WTC11 (cell line): ENCODE results near the gene DCHS2. TPM values are rescaled to one million over a fixed set of nuclear protein-coding genes. Genes with fewer than 3 reads are reported as not detected.

ENCODE experiments used
- ATAC-seq: fragments of 200-7000 bp; cut with Tn5 transposase; 2 replicates; pipeline ENCODE4 v1.10.0; 2021; ENCODE audit warnings: mild to moderate bottlenecking, moderate library complexity
- CTCF ChIA-PET: fragments of 300-600 bp; sonication (Branson Sonifier 250); formaldehyde crosslinking; loops from one replicate; lab custom pipeline; 2021; ENCODE audit warnings: antibody characterized with exemption; lab: Charles Lee
- POLR2A ChIA-PET: fragments of 350-600 bp; sonication (Branson Sonifier 250); formaldehyde crosslinking; loops from one replicate; lab custom pipeline; 2021; ENCODE audit warnings: antibody characterized with exemption; lab: Charles Lee
- DNase-seq: peaks from one replicate; pipeline ENCODE4 v3.0.0; 2021; ENCODE audit warnings: low spot score
- H3K27ac Mint-ChIP-seq: 2 replicates; pipeline ENCODE4 v1.8.0; 2021; ENCODE audit warnings: mixed read lengths
- H3K27me3 Mint-ChIP-seq: 2 replicates; pipeline ENCODE4 v1.8.0; 2021; ENCODE audit warnings: low read depth, mild to moderate bottlenecking, moderate library complexity, mixed read lengths
- H3K36me3 Mint-ChIP-seq: 2 replicates; pipeline ENCODE4 v1.8.0; 2021; ENCODE audit warnings: mixed read lengths
- H3K4me1 Mint-ChIP-seq: 2 replicates; pipeline ENCODE4 v1.8.0; 2022; ENCODE audit warnings: mixed read lengths
- H3K4me3 Mint-ChIP-seq: 2 replicates; pipeline ENCODE4 v1.8.0; 2021; ENCODE audit warnings: mild to moderate bottlenecking, moderate library complexity, mixed read lengths
- H3K9me3 Mint-ChIP-seq: 2 replicates; pipeline ENCODE4 v1.8.0; 2021; ENCODE audit warnings: mixed read lengths
- EMX1 ChIP-seq: fragments of 250-450 bp; sonication (Bioruptor Pico); IDR thresholded peaks from 2 replicates; pipeline ENCODE4 v1.8.0; 2021; ENCODE audit warnings: mild to moderate bottlenecking
- ESRRA ChIP-seq: sonication (generic); formaldehyde crosslinking; IDR thresholded peaks from 2 replicates; pipeline ENCODE4 v1.8.1; 2022; ENCODE audit warnings: mild to moderate bottlenecking, missing genetic modification reagents, borderline replicate concordance
- GABPB1 ChIP-seq: sonication (generic); formaldehyde crosslinking; IDR thresholded peaks from 2 replicates; pipeline ENCODE4 v1.8.1; 2023; ENCODE audit warnings: mild to moderate bottlenecking, missing genetic modification reagents
- JAZF1 ChIP-seq: fragments of 250-450 bp; sonication (Bioruptor Pico); IDR thresholded peaks from 2 replicates; pipeline ENCODE4 v1.9.0; 2021; ENCODE audit warnings: moderate library complexity, mild to moderate bottlenecking, inconsistent platforms
- JUN ChIP-seq: sonication (generic); formaldehyde crosslinking; IDR thresholded peaks from 2 replicates; pipeline ENCODE4 v1.8.0; 2023; ENCODE audit warnings: mild to moderate bottlenecking, missing genetic modification reagents
- NFYB ChIP-seq: sonication (generic); formaldehyde crosslinking; conservative IDR thresholded peaks from 2 replicates; pipeline ENCODE4 v1.8.0; 2022; ENCODE audit warnings: low read depth, missing genetic modification reagents
- NR2C2 ChIP-seq: sonication (generic); formaldehyde crosslinking; IDR thresholded peaks from 2 replicates; pipeline ENCODE4 v1.8.0; 2022; ENCODE audit warnings: mild to moderate bottlenecking, missing genetic modification reagents
- SMAD3 ChIP-seq: sonication (generic); formaldehyde crosslinking; IDR thresholded peaks from 2 replicates; pipeline ENCODE4 v1.8.0; 2022; ENCODE audit warnings: missing genetic modification reagents, mild to moderate bottlenecking, borderline replicate concordance
- TEAD1 ChIP-seq: sonication (generic); formaldehyde crosslinking; IDR thresholded peaks from 2 replicates; pipeline ENCODE4 v1.8.0; 2022; ENCODE audit warnings: mild to moderate bottlenecking, missing genetic modification reagents
- TEAD4 ChIP-seq: sonication (generic); formaldehyde crosslinking; IDR thresholded peaks from 2 replicates; pipeline ENCODE4 v1.8.0; 2022; ENCODE audit warnings: mild to moderate bottlenecking, missing genetic modification reagents
- TP53 ChIP-seq: sonication (generic); formaldehyde crosslinking; IDR thresholded peaks from 2 replicates; pipeline ENCODE4 v1.8.1; 2023; ENCODE audit warnings: mild to moderate bottlenecking, missing genetic modification reagents
- total RNA-seq: library from RNA; stranded (reverse); gene quantifications from 3 replicates; pipeline ENCODE4 v1.2.3, GENCODE V29; 2021
- TF ChIP-seq, protein P1 (sequence below): sonication (generic); formaldehyde crosslinking; IDR thresholded peaks from 2 replicates; pipeline ENCODE4 v1.8.1; 2022; ENCODE audit warnings: mild to moderate bottlenecking, moderate library complexity, missing genetic modification reagents
- TF ChIP-seq, protein P2 (sequence below): sonication (generic); formaldehyde crosslinking; conservative IDR thresholded peaks from 2 replicates; pipeline ENCODE4 v1.8.1; 2023; ENCODE audit warnings: mild to moderate bottlenecking, low read depth, missing genetic modification reagents, moderate library complexity
- TF ChIP-seq, protein P3 (sequence below): fragments of 250-450 bp; sonication (Bioruptor Pico); IDR thresholded peaks from 2 replicates; pipeline ENCODE4 v1.9.0; 2021; ENCODE audit warnings: mild to moderate bottlenecking
- TF ChIP-seq, protein P4 (sequence below): fragments of 250-450 bp; sonication (Bioruptor Pico); IDR thresholded peaks from 2 replicates; pipeline ENCODE4 v2.1.2; 2022; ENCODE audit warnings: mild to moderate bottlenecking, moderate library complexity
- TF ChIP-seq, protein P5 (sequence below): sonication (generic); formaldehyde crosslinking; IDR thresholded peaks from 2 replicates; pipeline ENCODE4 v1.8.1; 2022; ENCODE audit warnings: missing genetic modification reagents, borderline replicate concordance
- TF ChIP-seq, protein P6 (sequence below): sonication (generic); formaldehyde crosslinking; IDR thresholded peaks from 2 replicates; pipeline ENCODE4 v1.8.1; 2023; ENCODE audit warnings: mild to moderate bottlenecking, missing genetic modification reagents, borderline replicate concordance

Gene DCHS2
- total RNA-seq, 1 experiment from 2014 or later, result 1.3 TPM

DNA sequence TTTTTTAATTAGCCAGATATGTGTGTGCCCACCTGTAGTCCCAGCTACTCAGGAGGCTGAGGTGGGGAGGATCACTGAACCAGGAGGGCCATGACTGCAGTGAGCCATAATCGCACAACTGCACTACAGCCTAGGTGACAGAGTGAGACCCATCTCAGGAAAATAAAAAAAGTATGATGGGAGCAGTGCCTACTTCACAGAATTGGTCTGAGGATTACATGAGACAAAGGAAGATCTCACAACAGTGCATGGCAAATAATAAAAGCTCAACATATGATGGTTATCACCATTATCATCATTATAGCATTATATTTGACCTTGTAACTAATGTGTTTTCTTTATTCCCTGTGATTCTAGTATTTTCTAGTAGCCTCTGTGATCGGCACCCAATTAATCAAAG, 19.9 kb upstream of the DCHS2 start:
- Mint-ChIP-seq H3K4me1 (peaks cover 25% of the 10 kb centered on the region), H3K27ac (no peak overlapping the region), H3K9me3 (peaks cover 13% of the 10 kb centered on the region), H3K36me3 (no peaks in the 10 kb centered on the region), H3K4me3 (no peak overlapping the region)
- POLR2A ChIA-PET, result no interaction called here
- no peak for DNase-seq
- CTCF ChIA-PET, result no interaction called here
- no peak for ATAC-seq
- TF ChIP-seq JUN (CRISPR knock-in tag) (no peak), TP53 (CRISPR knock-in tag) (no peak), NR2C2 (no peak), TEAD1 (CRISPR knock-in tag) (no peak), ESRRA (no peak), EMX1 (no peak), SMAD3 (CRISPR knock-in tag) (no peak), GABPB1 (no peak), JAZF1 (CRISPR knock-in tag) (no peak), NFYB (no peak), TEAD4 (CRISPR knock-in tag) (no peak)
- TF ChIP-seq, protein P1, sequence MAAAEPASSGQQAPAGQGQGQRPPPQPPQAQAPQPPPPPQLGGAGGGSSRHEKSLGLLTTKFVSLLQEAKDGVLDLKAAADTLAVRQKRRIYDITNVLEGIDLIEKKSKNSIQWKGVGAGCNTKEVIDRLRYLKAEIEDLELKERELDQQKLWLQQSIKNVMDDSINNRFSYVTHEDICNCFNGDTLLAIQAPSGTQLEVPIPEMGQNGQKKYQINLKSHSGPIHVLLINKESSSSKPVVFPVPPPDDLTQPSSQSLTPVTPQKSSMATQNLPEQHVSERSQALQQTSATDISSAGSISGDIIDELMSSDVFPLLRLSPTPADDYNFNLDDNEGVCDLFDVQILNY, result no peak
- TF ChIP-seq, protein P2, sequence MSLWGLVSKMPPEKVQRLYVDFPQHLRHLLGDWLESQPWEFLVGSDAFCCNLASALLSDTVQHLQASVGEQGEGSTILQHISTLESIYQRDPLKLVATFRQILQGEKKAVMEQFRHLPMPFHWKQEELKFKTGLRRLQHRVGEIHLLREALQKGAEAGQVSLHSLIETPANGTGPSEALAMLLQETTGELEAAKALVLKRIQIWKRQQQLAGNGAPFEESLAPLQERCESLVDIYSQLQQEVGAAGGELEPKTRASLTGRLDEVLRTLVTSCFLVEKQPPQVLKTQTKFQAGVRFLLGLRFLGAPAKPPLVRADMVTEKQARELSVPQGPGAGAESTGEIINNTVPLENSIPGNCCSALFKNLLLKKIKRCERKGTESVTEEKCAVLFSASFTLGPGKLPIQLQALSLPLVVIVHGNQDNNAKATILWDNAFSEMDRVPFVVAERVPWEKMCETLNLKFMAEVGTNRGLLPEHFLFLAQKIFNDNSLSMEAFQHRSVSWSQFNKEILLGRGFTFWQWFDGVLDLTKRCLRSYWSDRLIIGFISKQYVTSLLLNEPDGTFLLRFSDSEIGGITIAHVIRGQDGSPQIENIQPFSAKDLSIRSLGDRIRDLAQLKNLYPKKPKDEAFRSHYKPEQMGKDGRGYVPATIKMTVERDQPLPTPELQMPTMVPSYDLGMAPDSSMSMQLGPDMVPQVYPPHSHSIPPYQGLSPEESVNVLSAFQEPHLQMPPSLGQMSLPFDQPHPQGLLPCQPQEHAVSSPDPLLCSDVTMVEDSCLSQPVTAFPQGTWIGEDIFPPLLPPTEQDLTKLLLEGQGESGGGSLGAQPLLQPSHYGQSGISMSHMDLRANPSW, result no peak
- TF ChIP-seq, protein P3, sequence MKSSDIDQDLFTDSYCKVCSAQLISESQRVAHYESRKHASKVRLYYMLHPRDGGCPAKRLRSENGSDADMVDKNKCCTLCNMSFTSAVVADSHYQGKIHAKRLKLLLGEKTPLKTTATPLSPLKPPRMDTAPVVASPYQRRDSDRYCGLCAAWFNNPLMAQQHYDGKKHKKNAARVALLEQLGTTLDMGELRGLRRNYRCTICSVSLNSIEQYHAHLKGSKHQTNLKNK, result no peak
- TF ChIP-seq, protein P4, sequence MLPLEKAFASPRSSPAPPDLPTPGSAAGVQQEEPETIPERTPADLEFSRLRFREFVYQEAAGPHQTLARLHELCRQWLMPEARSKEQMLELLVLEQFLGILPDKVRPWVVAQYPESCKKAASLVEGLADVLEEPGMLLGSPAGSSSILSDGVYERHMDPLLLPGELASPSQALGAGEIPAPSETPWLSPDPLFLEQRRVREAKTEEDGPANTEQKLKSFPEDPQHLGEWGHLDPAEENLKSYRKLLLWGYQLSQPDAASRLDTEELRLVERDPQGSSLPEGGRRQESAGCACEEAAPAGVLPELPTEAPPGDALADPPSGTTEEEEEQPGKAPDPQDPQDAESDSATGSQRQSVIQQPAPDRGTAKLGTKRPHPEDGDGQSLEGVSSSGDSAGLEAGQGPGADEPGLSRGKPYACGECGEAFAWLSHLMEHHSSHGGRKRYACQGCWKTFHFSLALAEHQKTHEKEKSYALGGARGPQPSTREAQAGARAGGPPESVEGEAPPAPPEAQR (CRISPR knock-in tag), result no peak
- TF ChIP-seq, protein P5, sequence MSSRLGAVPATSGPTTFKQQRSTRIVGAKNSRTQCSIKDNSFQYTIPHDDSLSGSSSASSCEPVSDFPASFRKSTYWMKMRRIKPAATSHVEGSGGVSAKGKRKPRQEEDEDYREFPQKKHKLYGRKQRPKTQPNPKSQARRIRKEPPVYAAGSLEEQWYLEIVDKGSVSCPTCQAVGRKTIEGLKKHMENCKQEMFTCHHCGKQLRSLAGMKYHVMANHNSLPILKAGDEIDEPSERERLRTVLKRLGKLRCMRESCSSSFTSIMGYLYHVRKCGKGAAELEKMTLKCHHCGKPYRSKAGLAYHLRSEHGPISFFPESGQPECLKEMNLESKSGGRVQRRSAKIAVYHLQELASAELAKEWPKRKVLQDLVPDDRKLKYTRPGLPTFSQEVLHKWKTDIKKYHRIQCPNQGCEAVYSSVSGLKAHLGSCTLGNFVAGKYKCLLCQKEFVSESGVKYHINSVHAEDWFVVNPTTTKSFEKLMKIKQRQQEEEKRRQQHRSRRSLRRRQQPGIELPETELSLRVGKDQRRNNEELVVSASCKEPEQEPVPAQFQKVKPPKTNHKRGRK (CRISPR knock-in tag), result no peak
- TF ChIP-seq, protein P6, sequence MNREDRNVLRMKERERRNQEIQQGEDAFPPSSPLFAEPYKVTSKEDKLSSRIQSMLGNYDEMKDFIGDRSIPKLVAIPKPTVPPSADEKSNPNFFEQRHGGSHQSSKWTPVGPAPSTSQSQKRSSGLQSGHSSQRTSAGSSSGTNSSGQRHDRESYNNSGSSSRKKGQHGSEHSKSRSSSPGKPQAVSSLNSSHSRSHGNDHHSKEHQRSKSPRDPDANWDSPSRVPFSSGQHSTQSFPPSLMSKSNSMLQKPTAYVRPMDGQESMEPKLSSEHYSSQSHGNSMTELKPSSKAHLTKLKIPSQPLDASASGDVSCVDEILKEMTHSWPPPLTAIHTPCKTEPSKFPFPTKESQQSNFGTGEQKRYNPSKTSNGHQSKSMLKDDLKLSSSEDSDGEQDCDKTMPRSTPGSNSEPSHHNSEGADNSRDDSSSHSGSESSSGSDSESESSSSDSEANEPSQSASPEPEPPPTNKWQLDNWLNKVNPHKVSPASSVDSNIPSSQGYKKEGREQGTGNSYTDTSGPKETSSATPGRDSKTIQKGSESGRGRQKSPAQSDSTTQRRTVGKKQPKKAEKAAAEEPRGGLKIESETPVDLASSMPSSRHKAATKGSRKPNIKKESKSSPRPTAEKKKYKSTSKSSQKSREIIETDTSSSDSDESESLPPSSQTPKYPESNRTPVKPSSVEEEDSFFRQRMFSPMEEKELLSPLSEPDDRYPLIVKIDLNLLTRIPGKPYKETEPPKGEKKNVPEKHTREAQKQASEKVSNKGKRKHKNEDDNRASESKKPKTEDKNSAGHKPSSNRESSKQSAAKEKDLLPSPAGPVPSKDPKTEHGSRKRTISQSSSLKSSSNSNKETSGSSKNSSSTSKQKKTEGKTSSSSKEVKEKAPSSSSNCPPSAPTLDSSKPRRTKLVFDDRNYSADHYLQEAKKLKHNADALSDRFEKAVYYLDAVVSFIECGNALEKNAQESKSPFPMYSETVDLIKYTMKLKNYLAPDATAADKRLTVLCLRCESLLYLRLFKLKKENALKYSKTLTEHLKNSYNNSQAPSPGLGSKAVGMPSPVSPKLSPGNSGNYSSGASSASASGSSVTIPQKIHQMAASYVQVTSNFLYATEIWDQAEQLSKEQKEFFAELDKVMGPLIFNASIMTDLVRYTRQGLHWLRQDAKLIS (CRISPR knock-in tag), result no peak
- TF ChIP-seq, all 79 proteins: peak for 0
- H3K27me3 Mint-ChIP-seq, result no peaks in the 10 kb centered on the region
